ENCODE results near the gene TLR3. TPM values are rescaled to one million over a fixed set of nuclear protein-coding genes. Genes with fewer than 3 reads are reported as not detected.

The TLR3 gene
- total and polyA plus RNA-seq, 2 donors (not counting 3 experiments of a cell fraction or from before 2014, with no cell fraction given): 1.6 to 5.2 TPM

- peaks cover 2 to 4% of the 10 kb centered on the region in 2 experiments for H3K27me3 ChIP-seq (ENCODE audit: control insufficient read depth in 2 of 2, insufficient read depth in 2 of 2, low read length in 2 of 2)
- H3K4me1 ChIP-seq (ENCODE audit: control insufficient read depth, extremely low read depth, insufficient read depth, low read length): no peaks in the 10 kb centered on the region
- H3K4me3 ChIP-seq (replicated peaks in 1 of 3; ENCODE audit: insufficient read depth in 1 of 3, low read depth in 1 of 3, low read length in 3 of 3): no peak overlapping the region
- no TSS peak for BruUV-seq (replicated peaks)
- H2AFZ ChIP-seq (ENCODE audit: low read depth, low read length): no peak overlapping the region
- no peaks in the 10 kb centered on the region for H3K79me2 ChIP-seq (ENCODE audit: control insufficient read depth, insufficient read depth, low read length)
- DNase-seq (ENCODE audit: low read depth, low spot score) (no peak), FAIRE-seq (no peak)
- dilution Hi-C loops (cut with MboI; ENCODE audit: extremely low pct_ligation_motif_present, low sequenced_read_pairs): no loop called here
- TF ChIP-seq MYC (IDR thresholded peaks at IDR 0.05; ENCODE audit: low read depth, low read length) (no peak), EZH2 (IDR thresholded peaks at IDR 0.05; ENCODE audit: borderline replicate concordance, low read depth, low read length, severe bottlenecking) (no peak), FOS (IDR thresholded peaks at IDR 0.05; ENCODE audit: borderline replicate concordance, insufficient read depth, low read length) (no peak), GATA2 (IDR thresholded peaks at IDR 0.05; ENCODE audit: insufficient read depth, insufficient read length, low read depth, low read length) (no peak), POLR2A (IDR thresholded peaks at IDR 0.05; ENCODE audit: low read depth, low read length) (no peak), CTCF (IDR thresholded peaks at IDR 0.05; ENCODE audit: extremely low read depth in 1 of 2, insufficient read depth in 1 of 2, low read depth in 1 of 2, low read length in 2 of 2) (no peak)
- CTCF ChIA-PET: no interaction called here
- intact Hi-C loops (cut with micrococcal nuclease): no loop called here
- H3K9me3 ChIP-seq (replicated peaks; ENCODE audit: control insufficient read depth, insufficient read depth, low read length): no peaks in the 10 kb centered on the region
- H3K4me2 ChIP-seq (ENCODE audit: insufficient read depth, low read length): no peak overlapping the region
- POLR2A ChIA-PET: no interaction called here
- H3K36me3 ChIP-seq (ENCODE audit: control insufficient read depth in 2 of 2, extremely low read depth in 1 of 2, insufficient read depth in 2 of 2, low read length in 2 of 2): no peaks in the 10 kb centered on the region
- H3K9ac ChIP-seq (replicated peaks; ENCODE audit: extremely low read depth, insufficient read depth, low read length): no peak overlapping the region
- no peaks in the 10 kb centered on the region for H4K20me1 ChIP-seq (replicated peaks; ENCODE audit: control insufficient read depth, extremely low read depth, insufficient read depth, low read length)
- no peak overlapping the region for H3K27ac ChIP-seq (ENCODE audit: insufficient read depth, low read depth, low read length)
- H3K9me1 ChIP-seq (replicated peaks; ENCODE audit: control insufficient read depth, extremely low read depth, insufficient read depth, low read length): no peaks in the 10 kb centered on the region
Observed at GRCh38 chr4:186134861-186135260, 65.9 kb downstream of the TLR3 start.
